GM13977 (cell line): ENCODE results near the gene MAP1S.

Experiments
- DNase-seq: peaks from one replicate; pipeline ENCODE4 v3.0.0; 2012; ENCODE audit warnings: low spot score
- CTCF ChIP-seq: IDR thresholded peaks from 2 replicates; pipeline ENCODE4 v1.5.1; 2012; ENCODE audit warnings: mild to moderate bottlenecking, control low read depth; ENCODE audit not compliant: insufficient read depth; ENCODE audit errors: extremely low read depth, missing control alignments
- in situ Hi-C: fragments of 300-500 bp; cut with MboI; formaldehyde crosslinking; loops from one replicate; pipeline ENCODE4 v1.12.0; 2022; ENCODE audit warnings: low sequenced_read_pairs, low pct_unique_long_range_greater_than_20kb, mixed read lengths, inconsistent platforms; ENCODE audit not compliant: unreplicated experiment

MAP1S gene

GRCh38 chr19:17757125-17757524 is 37.8 kb downstream of the MAP1S start:
- in situ Hi-C loops, result no loop called here
- TF ChIP-seq CTCF, result no peak
- no peak for DNase-seq

GRCh38 chr19:17758515-17758914 is 39.2 kb downstream of the MAP1S start:
- in situ Hi-C loops, result no loop called here
- DNase-seq, result no peak
- no peak for TF ChIP-seq CTCF

GRCh38 chr19:17761148-17761547 is 41.9 kb downstream of the MAP1S start:
- no peak for DNase-seq
- in situ Hi-C loops, result no loop called here
- no peak for TF ChIP-seq CTCF

DNA sequence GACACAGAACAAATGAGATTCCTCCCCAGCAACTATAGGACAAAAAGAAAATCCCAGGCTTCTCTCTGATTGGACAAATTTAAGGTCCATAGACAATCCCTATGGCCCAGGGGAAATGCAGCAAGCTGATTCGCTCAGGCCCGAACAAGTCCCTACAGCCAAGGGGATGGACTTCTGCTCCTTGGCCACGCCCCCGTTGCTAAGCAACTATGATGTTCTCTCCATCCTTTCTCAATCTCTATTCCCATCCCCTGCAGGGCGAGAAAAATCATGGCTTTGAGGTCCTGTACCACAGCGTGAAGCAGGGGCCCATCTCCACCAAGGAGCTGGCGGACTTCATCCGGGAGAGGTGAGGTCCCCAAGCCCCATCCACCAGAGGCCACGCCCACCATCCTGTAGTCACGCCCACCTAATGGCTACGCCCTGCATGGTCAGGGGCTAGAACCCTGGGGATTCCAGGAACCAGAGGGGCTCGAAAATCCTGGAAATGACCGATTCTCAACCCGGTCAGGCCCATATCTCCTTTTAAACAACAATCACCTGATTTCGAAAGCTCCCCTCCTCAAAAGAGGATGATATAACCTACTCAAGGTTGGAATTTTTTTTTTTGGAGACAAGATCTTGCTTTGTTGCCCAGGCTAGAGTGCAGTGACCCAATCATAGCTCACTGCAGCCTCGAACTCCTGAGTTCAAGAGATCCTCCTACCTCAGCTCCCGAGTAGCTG is 43.4 kb downstream of the MAP1S start:
- DNase-seq, result no peak
- TF ChIP-seq CTCF, result no peak
- in situ Hi-C loops, result no loop called here

- no peak for TF ChIP-seq CTCF
- in situ Hi-C loops, result no loop called here
- DNase-seq, result no peak
Measured at GRCh38 chr19:17764348-17764747, 45.1 kb downstream of the MAP1S start.

GRCh38 chr19:17765069-17765618 is 45.9 kb downstream of the MAP1S start:
- no peak for TF ChIP-seq CTCF
- in situ Hi-C loops, result no loop called here
- no peak for DNase-seq
